Measurements from ENCODE around the gene AGBL3. TPM values are rescaled to one million over a fixed set of nuclear protein-coding genes. Genes with fewer than 3 reads are reported as not detected.

The AGBL3 gene
- total and polyA plus RNA-seq, 9 of the 15 experiments (the other 6 are each of a cell fraction or from before 2014, with no cell fraction given), result 0.54 to 2.9 (median 1.7) TPM

DNA sequence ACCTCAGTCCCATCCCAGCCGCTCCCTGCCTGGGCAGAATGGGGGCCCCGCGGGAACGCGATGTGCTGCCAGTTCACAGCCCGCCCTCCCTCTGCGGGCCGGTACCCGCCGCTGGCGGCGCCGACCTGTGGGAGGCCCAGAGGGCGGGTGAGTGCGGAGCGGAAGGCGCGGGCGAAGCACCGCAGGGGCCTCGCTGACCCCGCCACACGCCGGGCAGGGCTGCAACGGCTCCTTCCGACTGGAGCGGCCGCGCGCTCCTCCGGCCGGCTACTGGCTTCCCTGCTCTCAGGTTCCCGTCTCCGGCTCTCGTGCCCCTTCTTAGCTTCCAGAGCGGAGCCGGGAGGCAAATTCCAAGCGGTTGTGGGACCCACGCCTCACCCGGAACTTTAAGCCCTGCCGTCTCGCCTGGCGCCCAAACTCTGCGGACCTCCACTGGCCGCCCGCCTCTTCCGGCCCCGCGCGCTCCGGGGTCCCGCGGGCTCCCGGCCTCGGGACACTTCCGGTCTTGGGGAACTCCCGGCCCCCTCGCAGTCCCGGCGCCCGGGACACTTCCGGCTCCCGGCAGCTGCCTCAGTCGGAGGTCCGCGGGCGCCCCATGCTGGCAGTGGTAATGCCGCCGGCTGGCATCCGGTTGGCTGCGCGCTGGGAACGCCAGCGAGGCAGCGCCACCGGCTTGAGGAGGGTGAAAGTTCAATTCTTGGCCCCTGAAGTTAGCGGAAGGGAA lies 184.1 kb downstream of the AGBL3 start, which contains the start of gene CYREN (continued):
- TF ChIP-seq, protein P1, sequence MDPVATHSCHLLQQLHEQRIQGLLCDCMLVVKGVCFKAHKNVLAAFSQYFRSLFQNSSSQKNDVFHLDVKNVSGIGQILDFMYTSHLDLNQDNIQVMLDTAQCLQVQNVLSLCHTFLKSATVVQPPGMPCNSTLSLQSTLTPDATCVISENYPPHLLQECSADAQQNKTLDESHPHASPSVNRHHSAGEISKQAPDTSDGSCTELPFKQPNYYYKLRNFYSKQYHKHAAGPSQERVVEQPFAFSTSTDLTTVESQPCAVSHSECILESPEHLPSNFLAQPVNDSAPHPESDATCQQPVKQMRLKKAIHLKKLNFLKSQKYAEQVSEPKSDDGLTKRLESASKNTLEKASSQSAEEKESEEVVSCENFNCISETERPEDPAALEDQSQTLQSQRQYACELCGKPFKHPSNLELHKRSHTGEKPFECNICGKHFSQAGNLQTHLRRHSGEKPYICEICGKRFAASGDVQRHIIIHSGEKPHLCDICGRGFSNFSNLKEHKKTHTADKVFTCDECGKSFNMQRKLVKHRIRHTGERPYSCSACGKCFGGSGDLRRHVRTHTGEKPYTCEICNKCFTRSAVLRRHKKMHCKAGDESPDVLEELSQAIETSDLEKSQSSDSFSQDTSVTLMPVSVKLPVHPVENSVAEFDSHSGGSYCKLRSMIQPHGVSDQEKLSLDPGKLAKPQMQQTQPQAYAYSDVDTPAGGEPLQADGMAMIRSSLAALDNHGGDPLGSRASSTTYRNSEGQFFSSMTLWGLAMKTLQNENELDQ (CRISPR knock-in tag; IDR thresholded peaks at IDR 0.05; ENCODE audit: borderline replicate concordance), result peak; percentile 81
- TF ChIP-seq FOS (IDR thresholded peaks at IDR 0.05; ENCODE audit: extremely low read depth, insufficient read length) (no peak), ZZZ3 (IDR thresholded peaks at IDR 0.05) (no peak), KLF10 (CRISPR knock-in tag; IDR thresholded peaks at IDR 0.05) (no peak), ZNF12 (CRISPR knock-in tag; IDR thresholded peaks at IDR 0.05) (peak; percentile 51; the same call in 1 of the 2 replicates), POLR3A (IDR thresholded peaks at IDR 0.05; ENCODE audit: borderline replicate concordance, extremely low read depth, insufficient read depth, insufficient read length) (no peak), HEY1 (CRISPR knock-in tag; IDR thresholded peaks at IDR 0.05; ENCODE audit: borderline replicate concordance) (0 out of 2 replicates have a peak, but pooled peaks have one; percentile 5), SIX5 (IDR thresholded peaks at IDR 0.05; ENCODE audit: borderline replicate concordance in 1 of 2, insufficient read depth in 1 of 2, low read depth in 1 of 2, low read length in 2 of 2) (peak; percentile 2 to 35; a peak in 2 of 4 replicates), ZFPM2 (CRISPR knock-in tag; IDR thresholded peaks at IDR 0.05) (peak; percentile 66; the same call in 1 of the 2 replicates)
- TF ChIP-seq, protein P2, sequence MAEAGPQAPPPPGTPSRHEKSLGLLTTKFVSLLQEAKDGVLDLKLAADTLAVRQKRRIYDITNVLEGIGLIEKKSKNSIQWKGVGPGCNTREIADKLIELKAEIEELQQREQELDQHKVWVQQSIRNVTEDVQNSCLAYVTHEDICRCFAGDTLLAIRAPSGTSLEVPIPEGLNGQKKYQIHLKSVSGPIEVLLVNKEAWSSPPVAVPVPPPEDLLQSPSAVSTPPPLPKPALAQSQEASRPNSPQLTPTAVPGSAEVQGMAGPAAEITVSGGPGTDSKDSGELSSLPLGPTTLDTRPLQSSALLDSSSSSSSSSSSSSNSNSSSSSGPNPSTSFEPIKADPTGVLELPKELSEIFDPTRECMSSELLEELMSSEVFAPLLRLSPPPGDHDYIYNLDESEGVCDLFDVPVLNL (CRISPR knock-in tag; IDR thresholded peaks at IDR 0.05; ENCODE audit: low read depth), result no peak; the same call in 1 of the 2 replicates
- TF ChIP-seq, protein P3, sequence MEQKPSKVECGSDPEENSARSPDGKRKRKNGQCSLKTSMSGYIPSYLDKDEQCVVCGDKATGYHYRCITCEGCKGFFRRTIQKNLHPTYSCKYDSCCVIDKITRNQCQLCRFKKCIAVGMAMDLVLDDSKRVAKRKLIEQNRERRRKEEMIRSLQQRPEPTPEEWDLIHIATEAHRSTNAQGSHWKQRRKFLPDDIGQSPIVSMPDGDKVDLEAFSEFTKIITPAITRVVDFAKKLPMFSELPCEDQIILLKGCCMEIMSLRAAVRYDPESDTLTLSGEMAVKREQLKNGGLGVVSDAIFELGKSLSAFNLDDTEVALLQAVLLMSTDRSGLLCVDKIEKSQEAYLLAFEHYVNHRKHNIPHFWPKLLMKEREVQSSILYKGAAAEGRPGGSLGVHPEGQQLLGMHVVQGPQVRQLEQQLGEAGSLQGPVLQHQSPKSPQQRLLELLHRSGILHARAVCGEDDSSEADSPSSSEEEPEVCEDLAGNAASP (IDR thresholded peaks at IDR 0.05), result no peak
- TF ChIP-seq, protein P4, sequence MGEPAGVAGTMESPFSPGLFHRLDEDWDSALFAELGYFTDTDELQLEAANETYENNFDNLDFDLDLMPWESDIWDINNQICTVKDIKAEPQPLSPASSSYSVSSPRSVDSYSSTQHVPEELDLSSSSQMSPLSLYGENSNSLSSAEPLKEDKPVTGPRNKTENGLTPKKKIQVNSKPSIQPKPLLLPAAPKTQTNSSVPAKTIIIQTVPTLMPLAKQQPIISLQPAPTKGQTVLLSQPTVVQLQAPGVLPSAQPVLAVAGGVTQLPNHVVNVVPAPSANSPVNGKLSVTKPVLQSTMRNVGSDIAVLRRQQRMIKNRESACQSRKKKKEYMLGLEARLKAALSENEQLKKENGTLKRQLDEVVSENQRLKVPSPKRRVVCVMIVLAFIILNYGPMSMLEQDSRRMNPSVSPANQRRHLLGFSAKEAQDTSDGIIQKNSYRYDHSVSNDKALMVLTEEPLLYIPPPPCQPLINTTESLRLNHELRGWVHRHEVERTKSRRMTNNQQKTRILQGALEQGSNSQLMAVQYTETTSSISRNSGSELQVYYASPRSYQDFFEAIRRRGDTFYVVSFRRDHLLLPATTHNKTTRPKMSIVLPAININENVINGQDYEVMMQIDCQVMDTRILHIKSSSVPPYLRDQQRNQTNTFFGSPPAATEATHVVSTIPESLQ (CRISPR knock-in tag; IDR thresholded peaks at IDR 0.05), result 0 out of 2 replicates have a peak, but pooled peaks have one; percentile 71
- TF ChIP-seq, protein P5, sequence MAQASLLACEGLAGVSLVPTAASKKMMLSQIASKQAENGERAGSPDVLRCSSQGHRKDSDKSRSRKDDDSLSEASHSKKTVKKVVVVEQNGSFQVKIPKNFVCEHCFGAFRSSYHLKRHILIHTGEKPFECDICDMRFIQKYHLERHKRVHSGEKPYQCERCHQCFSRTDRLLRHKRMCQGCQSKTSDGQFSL (CRISPR knock-in tag; IDR thresholded peaks at IDR 0.05), result no peak; the same call in 1 of the 2 replicates
- TF ChIP-seq, protein P5 (tag; IDR thresholded peaks at IDR 0.05), result no peak; a peak in 1 of 4 replicates
